GM21717 (cell line): ENCODE data around the gene ST14.
"Not testable (repeated sequence)": the region's sequence is repeated elsewhere in the genome, so short reads cannot be mapped to it uniquely, and the experiment has no call there.

Experiments used
- ATAC-seq: cut with Tn5 transposase; IDR thresholded peaks from one replicate; pipeline ENCODE4 v1.9.1; 2021; ENCODE audit warnings: mild to moderate bottlenecking, moderate library complexity; ENCODE audit not compliant: unreplicated experiment

ST14 gene

DNA sequence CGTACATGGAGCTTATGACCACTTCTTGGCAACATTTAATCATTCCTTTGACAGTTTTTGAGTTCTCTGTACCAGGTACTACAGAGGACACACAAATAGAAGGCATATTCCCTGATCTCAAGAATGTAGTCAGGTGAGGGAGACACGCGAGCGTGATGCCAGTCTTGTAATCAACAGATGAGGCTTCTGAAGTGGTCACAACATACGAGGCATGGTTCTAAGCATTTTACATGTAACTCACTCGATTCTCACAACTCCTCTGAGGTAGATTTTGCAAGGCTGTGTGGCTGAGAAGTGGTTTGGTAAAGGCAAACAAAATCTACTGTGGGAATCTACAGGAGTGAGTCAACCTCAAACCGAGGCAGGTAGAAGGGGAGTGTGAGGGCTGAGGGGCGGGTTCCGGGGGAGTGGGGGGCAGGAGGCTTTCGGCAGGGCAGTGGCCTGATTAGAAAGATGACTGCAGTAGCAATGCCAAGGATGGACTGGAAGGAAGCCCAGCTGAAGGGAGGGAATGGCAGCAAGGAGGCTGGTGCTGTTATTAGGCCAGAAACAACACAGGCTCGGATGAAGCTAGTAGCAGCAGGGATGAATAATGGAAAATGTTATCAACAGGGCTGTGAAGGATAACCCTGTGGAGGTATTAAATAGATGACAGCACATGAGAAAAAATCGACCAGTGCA is 63.8 kb downstream of the ST14 start:
- no peak for ATAC-seq

DNA sequence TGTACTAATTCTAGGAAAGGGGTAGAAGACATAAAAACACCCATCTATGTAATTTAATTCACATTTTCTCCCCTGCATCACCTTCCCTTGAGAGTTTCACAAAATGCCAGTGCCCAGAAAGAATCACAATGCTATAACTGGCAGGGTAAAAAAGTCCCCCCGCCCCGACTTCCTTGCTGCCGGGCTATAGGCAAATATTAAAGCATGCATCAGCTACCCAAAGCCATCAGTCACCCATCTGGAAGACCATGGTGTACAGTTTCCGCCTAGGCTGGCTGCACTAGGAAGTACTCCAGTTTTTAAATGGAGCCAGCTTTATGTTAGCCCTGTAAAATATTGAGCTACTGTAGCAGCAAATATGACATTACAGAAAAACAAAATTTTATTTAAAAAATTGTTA is 67.8 kb downstream of the ST14 start:
- no peak for ATAC-seq

DNA sequence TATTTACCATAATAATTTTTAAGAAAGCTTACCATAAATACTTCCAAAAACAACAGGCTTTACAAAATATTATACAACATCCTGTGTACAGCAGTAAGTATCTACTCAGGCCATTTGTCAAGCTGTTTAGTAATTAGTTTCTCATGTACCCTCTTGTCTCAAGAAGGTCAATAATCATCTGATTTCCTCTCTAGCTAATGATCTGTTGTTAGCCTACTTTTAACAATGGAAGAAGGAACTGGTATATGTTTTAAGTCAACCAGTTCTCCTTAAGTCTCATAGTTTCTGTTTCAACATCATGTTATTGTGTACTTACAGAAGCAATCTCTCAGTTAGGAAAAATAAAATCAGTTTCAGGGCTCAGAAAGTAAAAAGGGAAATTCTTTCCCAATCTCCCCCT is 73.9 kb downstream of the ST14 start:
- not testable (repeated sequence) for ATAC-seq

DNA sequence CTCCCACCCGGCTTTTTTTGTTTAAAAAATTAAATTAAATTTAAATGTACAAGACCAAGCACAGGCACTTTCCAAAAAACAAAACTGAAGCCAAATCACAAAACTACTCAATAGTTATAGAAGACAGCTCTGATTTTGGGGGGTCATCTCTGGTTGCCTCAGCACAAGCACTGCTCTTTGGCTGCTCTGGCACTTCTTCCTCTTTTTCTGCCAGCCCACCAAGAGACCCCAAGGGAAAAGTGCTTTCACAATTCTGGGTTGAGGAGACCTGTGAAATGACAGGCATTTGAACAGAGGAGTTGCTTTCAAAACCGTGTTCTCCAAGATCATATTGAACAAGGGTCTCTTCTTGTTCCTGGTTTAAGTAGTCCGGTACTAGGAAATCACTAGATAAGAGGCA is 74.3 kb downstream of the ST14 start:
- ATAC-seq, result not testable (repeated sequence)

DNA sequence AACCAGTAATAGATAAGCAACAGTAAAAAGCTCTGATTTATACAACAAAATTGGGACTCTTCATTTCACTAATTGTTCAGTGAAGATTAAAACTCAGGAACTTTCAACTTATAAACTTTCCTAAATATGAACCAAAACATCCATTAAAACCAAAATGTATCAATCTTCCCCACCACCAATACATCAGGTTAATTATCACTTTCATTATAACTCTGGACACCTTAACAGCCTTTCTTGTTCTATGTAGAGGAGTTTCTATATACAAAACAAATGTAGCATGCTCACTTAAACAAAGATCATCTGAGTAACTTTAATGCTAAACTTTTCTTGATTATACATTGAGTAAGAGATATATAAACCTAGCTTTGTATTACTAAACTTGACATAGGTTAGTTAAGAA is 74.7 kb downstream of the ST14 start:
- no peak for ATAC-seq

DNA sequence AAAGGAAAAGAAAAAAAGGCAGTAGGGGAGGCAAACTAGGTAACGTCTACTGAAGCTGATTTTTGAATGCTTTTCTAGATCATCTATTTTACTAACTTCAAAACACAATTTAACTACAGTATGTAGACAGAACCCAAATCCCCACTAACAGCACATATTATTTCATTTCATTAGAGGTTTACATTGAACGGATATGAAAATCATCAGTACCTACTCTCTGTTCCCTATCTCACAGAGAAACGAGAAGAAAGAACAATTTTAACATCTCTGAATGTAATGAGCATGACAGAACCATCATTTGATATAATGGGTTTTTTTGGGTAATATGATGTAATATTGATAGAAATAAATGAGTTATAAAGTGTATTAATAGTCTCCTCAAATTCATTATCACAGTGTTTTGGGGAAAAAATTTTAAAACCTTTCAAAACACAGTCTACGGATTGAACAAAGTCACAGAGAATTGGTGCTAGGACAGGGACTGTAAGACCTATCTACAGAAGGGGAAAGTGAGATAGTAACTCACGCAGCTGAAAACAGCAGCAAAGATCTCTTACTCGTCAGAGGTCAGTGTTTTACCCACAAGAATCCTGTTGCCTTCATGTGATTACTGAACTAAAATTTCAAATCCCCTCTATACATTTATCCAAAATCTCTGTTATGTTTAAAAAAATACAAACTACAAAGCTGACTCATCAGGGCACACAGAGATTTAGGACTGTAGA is 77.9 kb downstream of the ST14 start:
- peak; percentile 75 for ATAC-seq

DNA sequence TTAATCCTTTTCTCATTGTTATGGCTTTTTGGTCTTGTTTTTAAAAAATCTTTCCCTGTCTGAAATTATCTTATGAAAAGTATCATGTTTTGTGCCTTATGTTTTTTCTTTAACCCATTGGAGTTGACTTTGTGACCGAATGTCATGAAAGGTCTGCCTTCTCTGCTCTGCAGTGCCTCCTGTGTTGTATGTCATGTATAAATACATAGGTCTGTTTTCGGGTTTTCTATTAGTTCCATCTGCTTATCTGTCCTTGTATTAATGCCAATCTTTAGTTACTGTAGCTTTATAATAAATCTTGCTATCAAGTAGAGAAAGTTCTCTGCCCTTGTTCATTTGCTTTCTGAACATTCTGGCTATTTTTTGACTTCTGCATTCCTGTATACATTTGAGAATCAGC is 82.1 kb downstream of the ST14 start:
- no peak for ATAC-seq

DNA sequence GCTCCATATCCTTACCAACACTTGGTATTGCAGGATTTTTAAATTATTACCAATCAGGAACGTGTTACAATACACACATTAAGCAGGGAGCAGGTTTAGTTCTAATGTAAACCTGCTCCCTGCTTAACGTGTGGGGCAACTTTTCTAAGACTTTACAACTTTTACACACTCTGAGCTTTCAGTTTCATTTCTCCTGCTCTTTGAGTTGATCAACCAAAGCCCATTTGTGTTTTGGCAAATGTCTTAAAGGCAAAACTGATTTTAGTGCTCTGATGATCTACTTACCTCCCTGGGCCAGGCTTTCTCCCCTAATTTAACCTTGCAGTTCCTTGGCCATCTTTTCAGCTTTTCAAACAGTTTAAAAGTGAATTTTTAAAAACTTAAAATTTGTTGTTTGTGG is 84.2 kb downstream of the ST14 start:
- peak; percentile 79 for ATAC-seq

DNA sequence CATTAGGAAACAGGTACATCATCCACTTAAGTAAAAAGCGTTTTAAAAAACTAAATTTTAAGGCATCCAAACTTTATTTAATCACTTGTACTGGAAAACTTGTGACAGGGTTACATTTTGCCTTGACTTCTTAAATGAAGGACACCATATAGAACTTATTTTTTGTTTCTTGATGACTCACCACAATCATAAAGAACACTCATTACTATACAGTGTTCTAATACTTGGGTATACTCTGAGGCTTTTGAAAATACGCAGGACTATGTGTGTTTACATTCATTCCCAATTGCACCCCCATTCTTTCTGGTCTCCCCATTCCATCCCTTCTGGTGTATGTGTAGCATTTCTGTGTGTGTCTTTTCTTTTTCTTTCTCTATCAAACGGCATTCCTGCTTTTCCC is 85.3 kb downstream of the ST14 start:
- ATAC-seq, result no peak

DNA sequence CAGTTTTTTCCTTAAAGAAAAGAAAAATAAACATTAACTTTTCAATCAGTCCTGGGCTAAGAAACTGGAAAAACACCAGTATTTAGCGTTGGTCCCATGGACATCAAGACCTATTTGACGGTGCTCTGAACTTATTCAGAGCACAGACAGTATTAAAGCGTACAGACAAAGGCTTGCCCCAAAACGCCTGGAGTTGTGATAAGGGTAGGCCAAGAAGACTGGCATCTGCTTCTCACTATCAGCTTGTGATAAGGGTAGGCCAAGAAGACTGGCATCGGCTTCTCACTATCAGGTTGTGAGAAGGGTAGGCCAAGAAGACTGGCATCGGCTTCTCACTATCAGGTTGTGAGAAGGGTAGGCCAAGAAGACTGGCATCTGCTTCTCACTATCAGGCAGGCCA is 85.8 kb downstream of the ST14 start:
- ATAC-seq, result not testable (repeated sequence)

DNA sequence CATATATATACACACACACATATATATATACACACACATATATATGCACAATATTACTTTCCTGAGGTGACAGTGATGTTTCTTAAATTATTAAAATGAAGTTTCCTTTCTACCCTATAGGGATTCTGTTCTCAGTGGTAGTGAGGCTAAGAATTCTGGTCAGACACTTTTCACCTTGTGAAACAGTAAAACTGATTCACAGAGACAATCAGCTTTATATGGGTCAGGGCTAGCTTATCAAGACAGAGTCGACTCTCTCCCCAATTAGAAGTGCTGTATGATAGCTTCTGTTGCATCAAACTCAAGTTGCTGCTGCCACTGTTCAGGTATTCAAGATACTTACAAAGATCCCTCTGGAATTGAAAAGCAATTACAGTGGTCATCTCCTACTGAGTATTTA is 86.7 kb downstream of the ST14 start:
- ATAC-seq, result no peak

DNA sequence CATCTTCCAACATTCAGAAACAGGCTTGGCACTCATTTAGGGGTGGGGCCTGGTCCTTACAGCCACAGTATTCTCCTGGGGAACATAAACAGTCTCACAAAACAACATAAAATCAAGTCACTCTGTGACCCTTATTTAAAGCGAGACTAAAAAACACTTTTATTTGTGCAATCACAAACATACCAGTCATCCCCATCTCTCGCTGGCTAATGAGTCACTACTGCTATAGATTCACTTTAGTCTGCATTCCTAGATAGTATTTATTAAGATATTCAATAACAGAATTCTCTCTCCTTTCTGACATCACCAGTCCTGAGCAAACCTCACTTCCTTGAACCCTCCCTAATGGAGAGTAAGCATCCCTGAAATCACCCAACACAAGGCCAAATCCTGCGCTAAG is 87.2 kb downstream of the ST14 start:
- ATAC-seq, result no peak

DNA sequence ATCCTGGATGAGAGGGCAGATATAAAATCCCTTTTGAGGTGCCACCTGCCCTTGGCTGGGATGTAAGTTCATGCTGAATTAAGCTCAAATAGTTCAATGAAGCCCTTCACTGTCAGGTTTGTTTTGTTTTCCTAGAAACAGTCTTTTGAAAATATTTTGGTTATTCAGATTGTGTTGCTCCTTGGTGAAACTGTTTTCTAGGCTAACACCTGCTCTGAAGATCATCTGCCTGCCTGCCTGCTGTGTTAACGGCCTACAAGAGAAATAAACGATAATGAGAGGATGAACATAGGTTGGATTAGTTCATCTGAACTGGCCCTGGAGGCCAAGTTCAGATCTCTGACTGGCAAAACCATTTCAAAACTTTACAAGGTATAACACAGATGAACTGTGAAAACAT is 87.7 kb downstream of the ST14 start:
- no peak for ATAC-seq

DNA sequence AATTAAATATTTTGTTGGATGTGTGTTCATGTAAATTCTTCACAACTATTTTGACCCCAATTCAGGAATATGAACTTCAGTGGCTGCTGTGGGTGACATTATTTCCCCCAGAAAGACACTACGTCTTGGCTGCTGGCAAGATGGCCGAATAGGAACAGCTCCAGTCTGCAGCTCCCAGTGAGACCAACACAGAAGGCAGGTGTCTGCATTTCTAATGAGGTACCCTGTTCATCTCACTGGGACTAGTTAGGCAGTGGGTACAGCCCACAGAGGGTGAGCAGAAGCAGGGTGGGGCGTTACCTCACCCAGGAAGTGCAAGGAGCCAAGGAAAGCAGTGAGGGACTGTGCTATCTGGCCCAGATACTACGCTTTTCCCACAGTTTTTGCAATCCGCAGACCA is 89.8 kb downstream of the ST14 start:
- no peak for ATAC-seq

DNA sequence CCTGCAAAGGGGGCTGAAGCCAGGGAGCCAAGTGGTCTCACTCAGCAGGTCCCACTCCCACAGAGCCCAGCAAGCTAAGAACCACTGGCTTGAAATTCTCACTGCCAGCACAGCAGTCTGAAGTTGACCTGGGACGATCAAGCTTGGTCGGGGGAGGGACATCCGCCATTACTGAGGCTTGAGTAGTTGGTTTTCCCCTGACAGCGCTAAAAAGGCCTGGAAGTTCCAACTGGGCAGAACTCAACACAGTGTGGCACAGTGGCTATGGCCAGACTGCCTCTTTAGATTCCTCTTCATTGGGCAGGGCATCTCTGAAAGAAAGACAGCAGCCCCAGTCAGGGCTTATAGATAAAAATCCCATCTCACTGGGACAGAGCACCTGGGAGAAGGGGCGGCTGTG is 90.3 kb downstream of the ST14 start:
- not testable (repeated sequence) for ATAC-seq

DNA sequence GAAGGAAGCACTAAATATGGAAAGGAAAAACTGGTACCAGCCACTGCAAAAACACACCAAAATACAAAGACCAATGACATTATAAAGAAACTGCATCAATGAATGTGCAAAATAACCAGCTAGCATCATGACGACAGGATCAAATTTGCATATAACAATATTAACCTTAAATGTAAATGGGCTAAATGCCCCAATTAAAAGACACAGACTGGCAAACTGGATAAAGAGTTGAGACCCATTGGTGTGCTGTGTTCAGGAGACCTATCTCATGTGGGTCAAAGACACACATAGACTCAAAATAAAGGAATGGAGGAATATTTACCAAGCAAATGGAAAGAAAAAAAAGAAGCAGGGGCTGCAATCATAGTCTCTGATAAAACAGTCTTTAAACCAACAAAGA is 92.2 kb downstream of the ST14 start:
- not testable (repeated sequence) for ATAC-seq
